ENCODE data around the gene SYDE1.
"Not testable (repeated sequence)": the region's sequence is repeated elsewhere in the genome, so short reads cannot be mapped to it uniquely, and the experiment has no call there.

Gene SYDE1, protein sequence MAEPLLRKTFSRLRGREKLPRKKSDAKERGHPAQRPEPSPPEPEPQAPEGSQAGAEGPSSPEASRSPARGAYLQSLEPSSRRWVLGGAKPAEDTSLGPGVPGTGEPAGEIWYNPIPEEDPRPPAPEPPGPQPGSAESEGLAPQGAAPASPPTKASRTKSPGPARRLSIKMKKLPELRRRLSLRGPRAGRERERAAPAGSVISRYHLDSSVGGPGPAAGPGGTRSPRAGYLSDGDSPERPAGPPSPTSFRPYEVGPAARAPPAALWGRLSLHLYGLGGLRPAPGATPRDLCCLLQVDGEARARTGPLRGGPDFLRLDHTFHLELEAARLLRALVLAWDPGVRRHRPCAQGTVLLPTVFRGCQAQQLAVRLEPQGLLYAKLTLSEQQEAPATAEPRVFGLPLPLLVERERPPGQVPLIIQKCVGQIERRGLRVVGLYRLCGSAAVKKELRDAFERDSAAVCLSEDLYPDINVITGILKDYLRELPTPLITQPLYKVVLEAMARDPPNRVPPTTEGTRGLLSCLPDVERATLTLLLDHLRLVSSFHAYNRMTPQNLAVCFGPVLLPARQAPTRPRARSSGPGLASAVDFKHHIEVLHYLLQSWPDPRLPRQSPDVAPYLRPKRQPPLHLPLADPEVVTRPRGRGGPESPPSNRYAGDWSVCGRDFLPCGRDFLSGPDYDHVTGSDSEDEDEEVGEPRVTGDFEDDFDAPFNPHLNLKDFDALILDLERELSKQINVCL

DNA sequence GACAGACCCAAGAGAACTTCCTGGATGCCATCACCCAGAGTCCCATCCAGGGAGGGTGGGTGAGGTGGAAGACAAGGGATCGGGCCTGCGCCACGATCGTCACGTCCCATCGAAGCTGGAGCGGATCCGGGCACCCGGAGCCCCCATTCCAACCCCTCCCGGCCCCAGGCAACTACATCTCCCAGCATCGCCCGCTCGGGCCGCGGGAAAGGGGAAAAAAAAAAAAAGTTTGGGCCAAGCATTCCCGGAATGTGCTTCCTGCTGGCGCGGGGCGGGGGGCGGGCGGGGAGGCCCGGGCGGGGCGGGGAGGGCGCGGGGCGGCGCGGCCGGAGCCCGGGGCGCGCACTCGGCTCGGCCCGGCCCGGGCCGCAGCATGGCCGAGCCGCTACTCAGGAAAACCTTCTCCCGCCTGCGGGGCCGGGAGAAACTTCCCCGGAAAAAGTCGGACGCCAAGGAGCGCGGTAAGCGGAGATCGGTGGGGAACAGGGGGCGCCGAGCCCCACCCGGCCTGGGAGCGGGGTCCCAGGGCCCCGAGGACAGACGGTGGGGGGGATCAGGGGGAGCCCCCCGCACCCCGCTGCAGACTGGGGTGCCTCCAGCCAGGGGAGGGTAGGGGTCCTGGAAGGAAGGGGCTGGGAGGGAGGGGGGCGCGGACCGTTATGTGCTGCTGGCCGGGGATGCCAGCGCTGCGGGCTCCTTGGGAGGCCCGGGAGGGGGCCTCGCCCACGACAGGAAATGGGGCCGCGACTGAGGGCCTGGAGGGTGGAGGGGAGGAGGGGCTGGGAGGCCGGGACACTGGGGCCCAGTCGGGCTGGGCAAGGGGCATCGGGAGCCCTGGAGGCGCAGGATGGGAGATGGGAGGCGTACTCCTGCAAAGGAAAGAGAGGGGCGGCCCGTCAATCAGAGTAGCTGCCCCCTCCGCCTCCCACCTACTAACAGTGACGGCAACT lies at the start of gene SYDE1:
Gene SYDE1 (plus strand): TSS at position 341 of the 950 bp plus-strand sequence. CDS start 33 bp downstream, at position 374.
- peak in 1 of 2 donors; percentile 23 for DNase-seq (ENCODE audit: low read depth in 2 of 2)

DNA sequence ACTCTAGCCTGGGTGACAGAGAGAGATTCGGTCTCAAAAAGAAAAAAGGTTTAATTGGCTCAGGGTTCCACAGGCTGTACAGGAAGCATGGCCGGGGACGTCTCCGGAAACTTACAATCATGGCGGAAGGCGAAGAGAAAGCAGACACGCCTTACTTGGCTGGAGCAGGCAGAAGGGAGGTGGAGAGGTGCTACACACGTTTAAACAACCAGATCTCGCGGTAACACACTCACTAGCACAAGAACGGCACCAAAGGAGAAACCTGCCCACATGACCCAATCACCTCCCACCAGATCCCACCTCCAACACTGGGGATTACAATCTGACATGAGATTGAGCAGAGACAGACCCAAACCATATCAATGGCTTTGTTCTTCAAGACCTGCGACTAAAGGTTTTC lies 45.2 kb upstream of the SYDE1 start:
- DNase-seq (ENCODE audit: low read depth in 2 of 2) = no peak

DNA sequence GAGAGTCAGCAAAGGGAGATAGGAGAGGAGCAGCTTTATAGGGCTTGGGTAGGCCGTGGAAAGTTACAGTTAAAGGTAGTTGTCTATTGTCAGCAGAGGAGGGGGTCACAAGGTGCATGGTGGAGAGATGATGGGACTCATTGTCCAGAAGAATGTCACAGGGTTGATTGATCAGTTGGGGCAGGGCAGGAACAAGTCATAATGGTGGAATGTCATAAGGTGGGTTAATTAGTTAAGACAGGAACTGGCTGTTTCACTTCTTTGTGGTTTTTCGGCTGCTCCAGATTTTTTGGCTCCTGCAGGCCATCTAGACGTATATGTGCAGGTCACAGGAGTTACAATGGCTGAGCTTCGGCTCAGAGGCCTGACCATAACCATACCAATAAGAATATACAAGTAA lies 36.8 kb upstream of the SYDE1 start:
- not testable (repeated sequence) for DNase-seq (ENCODE audit: low read depth in 2 of 2)

DNA sequence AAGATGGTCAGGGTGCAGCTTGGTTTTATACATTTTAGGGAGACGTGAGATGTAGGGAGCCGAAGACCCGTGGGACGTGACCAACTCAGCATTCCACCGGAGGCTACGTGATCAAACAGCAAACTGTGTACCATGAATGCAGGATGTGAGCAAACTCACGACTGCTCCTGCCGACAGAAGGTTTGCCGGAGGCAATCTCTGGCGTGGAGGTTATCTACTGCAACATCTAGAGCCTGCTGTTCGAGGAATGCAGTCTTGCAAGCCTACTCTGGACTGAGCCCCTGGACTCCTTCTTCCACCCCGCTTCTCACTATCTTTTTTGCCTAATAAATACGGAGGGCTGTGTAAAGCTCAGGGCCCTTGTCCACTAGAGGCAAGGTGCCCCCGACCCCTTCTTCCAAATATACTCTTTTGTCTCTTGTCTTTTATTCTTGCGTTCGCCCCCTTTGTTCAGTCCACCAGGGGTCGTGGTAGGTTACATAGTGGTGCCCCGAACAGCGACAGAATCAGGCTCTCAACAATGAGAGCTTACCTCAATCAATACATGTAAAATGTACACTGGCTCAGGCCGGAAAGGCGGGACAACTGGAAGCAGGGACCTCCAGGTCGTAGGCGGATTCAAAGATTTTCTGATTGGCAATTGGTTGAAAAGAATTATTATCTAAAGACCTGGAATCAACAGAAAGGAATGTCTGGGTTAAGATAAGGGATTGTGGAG lies 34.1 kb upstream of the SYDE1 start:
- DNase-seq (ENCODE audit: low read depth in 2 of 2) = no peak

DNA sequence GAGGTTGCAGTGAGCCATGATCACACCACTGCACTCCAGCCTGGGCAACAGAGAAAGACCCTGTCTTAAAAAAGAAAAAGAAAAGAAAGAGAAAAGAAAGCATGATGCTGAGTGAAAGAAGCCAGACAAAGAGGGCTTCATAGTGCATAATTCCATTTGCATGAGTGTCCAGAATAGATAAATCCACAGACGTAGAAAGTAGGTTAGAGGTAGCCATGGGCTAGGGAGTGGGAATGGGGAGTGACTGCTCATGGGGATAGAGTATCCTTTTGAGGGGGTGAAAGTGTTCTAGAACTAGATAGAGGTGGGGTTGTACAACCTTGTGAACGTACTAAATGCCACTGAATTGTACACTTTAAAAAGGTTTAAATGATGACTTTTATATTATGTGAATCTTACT lies 32.8 kb upstream of the SYDE1 start:
- DNase-seq (ENCODE audit: low read depth in 2 of 2) = no peak

DNA sequence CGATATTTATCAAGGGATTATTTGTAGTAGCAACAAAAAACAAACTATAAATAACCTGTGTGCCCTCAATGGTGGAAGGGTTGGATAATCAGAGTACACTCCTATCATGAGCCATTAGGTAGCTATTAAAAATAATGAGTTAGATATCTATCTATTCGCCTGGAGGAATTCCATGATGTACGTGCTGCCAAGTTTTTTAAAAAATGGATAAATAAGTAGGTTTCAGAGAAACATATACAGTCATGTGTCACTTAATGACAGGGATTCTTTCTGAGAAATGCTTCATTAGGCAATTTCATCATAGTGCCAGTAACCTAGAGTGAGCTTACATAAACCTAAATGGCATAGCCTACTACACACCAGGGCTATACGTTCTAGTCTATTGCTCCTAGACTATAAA lies 31.4 kb upstream of the SYDE1 start:
- no peak for DNase-seq (ENCODE audit: low read depth in 2 of 2)

DNA sequence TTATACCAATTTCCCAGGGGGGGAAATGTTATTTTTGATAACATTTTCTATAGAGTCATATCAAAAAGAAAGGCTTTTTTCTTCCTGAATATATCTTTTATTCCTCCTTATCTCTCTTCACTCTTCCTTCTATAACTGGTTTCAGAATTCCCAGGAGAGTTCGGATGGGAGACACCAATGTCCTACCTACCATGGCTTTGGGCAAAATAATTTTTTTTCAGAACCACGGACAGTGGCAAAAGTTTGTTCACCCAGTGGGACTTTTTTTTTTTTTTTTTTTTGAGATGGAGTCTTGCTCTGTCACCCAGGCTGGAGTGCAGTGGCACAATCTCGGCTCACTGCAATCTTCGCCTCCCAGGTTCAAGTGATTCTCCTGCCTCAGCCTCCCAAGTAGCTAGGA lies 27.2 kb upstream of the SYDE1 start:
- not testable (repeated sequence) for DNase-seq (ENCODE audit: low read depth in 2 of 2)

DNA sequence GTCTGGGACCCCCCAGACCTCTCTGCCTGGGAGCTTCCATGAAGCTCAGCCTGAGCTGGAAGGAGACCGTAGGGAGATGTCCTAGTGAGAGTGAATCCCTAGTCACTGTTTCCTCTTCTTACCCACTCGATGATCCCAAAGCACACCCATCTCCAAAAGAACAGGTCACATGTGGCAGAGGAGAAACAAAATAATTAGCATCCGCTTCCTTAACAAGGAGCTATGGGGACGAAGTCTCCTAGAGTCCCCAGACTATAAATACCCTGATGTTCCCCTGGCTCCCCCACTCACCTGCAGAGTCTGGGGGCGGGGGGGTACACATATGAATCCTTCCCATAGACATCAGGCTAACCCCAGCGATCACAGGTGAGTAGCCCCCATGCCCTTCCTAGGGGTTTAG lies 25.3 kb upstream of the SYDE1 start, which contains the start of gene OR1I1:
Gene OR1I1 (plus strand): TSS at position 301 of the 400 bp plus-strand sequence. CDS start 4,855 bp downstream, outside the sequence.
- no peak for DNase-seq (ENCODE audit: low read depth in 2 of 2)

DNA sequence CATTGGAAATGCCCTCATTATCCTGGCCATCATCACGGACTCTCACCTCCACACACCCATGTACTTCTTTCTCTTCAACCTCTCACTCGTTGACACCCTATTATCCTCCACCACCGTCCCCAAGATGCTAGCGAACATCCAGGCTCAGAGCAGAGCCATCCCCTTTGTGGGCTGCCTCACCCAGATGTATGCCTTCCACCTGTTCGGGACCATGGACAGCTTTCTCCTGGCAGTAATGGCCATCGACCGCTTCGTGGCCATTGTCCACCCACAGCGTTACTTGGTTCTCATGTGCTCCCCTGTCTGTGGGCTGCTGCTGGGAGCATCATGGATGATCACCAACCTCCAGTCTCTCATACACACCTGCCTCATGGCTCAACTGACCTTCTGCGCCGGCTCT lies 20.0 kb upstream of the SYDE1 start:
- no peak for DNase-seq (ENCODE audit: low read depth in 2 of 2)

DNA sequence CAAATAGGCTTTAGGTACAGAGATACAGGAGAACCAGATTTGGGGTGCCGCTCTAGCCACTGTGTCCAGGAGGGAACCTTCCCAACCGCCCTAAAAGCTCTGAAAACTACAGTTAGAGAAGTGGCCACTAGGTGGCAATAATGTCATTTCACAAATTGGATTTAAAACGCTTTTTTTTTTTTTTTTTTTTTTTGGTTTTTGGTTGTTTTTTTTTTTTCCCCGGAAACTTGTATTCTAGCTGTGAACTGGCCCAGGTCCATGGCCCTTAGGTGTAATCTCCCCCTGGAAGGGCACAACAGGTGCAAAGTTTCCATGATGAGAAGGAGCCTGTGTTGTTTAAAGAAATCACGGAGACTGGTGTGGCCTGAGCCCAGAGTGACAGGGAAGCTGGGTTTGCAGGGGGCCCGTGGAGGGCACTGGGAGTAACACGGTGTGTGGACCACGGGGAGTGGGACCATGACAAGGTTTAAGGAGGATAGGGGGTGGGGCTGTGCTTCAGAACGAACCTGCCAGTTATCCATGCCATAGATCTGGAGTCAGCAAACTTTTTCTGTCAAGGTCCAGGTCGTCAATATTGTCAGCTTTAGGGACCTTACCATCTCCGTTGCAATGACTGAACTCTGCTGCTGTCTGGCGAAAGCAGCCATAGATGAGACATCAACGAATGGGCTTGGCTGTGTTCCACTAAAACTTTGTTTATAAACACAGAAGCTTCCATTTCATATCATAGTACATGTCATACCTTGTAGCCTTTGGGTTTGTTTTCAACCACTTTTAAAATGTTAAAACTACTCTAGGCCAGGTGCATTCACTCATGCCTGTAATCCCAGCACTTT lies 15.1 kb upstream of the SYDE1 start:
- DNase-seq (ENCODE audit: low read depth in 2 of 2) = peak in 1 of 2 donors; percentile 50

DNA sequence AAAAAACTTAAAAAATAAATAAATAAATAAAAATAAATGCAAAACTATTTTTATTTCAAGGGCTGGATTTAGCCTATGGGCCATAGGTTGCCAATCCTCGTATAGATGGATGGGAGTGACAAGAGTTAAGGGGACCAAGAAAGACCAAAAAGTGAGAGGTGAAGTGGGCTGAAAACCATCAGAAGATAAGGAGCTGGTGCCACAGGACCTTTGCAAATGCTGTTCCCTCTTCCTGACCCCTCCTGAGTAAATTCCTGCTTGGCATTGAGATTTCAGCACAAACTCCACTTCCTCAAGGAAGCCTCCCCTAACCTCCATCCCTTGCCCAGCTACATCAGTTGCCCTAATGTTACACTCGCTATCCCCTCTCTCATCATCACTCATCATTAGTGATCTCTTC lies 14.2 kb upstream of the SYDE1 start:
- no peak for DNase-seq (ENCODE audit: low read depth in 2 of 2)

DNA sequence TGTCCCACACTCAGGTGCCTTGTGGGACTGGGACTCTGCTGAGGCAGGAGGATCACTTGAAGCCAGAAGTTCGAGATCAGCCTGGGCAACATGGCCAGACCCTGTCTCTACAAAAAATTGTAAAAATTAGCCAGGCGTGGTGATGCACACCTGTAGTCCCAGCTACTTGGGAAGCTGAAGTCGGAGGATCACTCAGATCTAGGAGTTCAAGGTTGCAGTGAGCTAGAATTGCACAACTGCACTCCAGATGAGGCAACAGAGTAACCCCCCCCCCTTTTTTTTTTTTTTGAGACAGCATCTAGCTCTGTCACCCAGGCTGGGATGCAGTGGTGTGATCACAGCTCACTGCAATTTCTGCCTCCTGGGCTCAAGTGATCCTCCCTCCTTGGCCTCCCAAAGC lies 11.0 kb upstream of the SYDE1 start:
- DNase-seq (ENCODE audit: low read depth in 2 of 2) = no peak

DNA sequence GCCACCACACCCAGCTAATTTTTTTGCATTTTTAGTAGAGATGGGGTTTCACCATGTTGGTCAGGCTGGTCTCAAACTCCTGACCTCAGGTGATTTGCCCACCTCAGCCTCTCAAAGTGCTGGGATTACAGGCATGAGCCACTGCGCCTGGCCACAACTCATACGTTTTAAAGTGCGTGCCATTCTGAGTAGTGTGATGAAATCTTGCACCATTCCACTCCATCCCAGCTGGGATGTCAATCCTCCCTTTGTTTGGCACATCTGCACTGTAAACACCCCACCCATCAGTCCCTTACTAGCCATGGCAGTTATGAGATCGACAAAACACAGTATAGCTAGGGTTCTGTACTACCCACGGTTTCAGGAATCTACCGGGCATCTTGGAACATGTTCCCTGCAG lies 9.2 kb upstream of the SYDE1 start:
- DNase-seq (ENCODE audit: low read depth in 2 of 2) = not testable (repeated sequence)

DNA sequence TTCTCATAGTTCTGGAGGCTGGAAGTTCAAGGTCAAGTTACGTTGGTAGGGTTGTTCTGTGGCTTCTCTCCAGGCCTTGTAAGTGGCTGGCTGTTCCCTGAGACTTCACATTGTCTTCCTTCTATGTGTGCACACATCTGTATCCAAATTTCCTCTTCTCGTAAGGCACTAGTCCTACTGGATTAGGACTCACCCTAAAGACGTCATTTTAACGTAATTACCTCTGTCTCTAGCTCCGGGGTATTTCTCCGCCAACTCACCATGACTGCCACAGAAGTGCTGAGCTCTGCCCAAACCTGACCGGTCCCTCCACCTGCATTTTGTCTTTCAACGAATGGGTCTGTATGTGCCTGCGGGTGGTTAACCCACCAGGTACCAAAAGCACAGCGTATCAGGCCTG lies 8.7 kb upstream of the SYDE1 start:
- DNase-seq (ENCODE audit: low read depth in 2 of 2) = no peak

DNA sequence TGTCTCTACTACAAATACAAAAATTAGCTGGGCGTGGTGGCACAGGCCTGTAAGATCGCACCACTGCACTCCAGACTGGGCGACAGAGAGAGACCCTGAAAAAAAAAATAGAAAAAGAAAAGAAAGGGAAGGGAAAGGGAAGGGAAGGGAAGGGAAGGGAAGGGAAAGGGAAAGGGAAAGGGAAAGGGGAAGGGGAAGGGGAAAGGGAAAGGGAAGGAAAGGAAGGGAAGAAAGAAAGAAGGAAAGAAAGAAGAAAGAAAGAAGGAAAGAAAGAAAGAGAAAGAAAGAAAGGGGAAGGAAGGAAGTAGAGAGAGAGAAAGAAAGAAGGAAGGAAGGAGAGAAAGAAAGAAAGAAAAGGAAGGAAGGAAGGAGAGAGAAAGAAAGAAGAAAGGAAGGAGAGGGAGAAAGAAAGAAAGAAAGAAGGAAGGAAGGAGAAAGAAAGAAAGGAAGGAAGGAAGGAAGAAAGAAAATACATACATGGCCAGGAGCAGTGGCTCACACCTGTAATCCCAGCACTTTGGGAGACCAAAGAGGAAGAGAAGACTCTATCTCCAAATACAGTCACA lies 8.1 kb upstream of the SYDE1 start:
- no peak for DNase-seq (ENCODE audit: low read depth in 2 of 2)

DNA sequence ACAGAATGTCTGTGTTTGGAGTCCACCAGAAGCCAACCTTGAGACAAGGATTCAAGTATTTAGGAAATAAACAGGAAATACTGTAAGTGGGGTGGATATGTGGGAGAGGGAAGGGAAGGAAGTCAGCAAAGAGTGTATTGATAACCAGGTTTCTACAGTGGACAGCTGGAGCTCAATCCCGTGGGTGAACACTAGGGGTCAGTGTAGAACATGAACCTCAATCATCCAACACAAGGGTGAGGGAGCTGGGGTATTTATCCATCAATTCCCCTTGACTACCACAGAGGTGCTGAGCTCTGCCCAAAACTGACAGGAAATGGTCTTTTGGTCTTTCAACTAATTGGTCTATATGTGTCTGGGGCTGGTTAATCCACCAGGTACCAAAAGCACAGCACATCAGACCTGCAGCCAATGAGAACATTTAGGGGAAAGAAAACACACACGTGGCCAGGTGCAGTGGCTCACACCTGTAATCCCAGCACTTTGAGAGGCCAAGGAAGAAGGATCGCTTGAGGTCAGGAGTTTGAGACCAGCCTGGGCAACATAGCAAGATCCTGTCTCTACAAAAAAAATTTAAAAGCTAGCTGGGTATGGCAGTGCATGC lies 5.6 kb upstream of the SYDE1 start:
- DNase-seq (ENCODE audit: low read depth in 2 of 2) = peak; percentile 38 to 49

DNA sequence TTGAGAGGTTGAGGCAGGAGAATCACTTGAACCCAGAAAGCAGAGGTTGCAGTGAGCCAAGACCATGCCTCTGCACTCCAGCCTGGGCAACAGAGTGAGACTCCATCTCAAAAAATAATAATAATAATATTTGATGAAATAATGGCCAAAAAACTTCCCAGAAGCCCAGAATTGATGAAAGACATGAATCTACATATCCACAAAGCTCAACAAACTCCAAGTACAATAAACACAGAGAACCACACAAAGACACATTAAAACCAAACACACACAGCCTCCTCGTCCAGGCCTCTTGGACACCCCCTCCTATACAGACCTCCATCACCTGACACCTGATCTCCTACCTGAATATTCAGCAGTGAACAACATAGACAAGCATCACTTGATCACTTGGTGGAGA lies 3.2 kb upstream of the SYDE1 start:
- no peak for DNase-seq (ENCODE audit: low read depth in 2 of 2)

DNA sequence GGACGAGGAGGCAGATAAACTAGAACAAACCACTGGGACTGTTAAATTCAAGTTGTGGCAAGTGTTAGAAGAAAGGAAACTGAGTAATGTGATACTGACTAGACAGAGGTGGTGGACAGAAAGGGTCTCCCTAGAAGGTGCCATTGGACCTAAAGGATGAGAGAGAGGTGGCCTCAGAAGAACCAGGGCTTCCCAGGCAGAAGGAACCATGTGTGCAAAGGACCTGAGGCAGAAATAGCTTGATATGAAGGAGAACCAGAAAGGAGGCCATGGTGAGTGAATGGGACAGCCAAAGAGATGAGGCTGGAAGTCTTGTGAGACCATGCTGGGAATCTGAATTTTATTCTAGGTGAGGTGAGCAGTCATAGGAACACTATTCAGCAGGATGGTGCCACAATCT lies 2.8 kb upstream of the SYDE1 start:
- no peak for DNase-seq (ENCODE audit: low read depth in 2 of 2)

DNA sequence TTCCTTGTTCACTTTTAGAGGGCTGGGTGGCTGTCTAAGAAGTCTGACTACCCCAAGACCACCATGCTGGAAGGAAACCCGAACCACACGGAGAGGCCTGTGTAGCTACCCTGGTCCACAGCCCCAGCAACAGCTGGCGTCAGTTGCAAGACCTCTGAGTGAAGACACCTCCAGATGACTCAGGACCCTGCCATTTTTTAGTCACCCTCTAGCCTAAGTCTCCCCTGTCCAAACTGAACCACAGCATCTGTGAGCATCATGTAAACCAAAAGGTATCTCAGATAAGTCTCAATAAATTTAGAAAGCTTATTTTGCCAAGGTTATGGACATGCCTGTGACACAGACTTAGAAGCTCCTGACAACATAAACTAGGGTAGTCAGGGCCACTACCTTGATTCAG lies 2.2 kb upstream of the SYDE1 start:
- DNase-seq (ENCODE audit: low read depth in 2 of 2) = no peak
